GM12878 (cell line): ENCODE results near the gene GALNT6. TPM values are rescaled to one million over a fixed set of nuclear protein-coding genes. Genes with fewer than 3 reads are reported as not detected.

Source experiments
- ATF7 ChIP-seq: fragments of 450-650 bp; IDR thresholded peaks from 2 replicates; pipeline ENCODE4 v1.6.1; 2016; ENCODE audit warnings: low read depth, mild to moderate bottlenecking
- BHLHE40 ChIP-seq, 2 experiments: fragments of 450-650 bp in 1 of 2; IDR thresholded peaks; 2 replicates each; pipeline ENCODE4 v1.6.1; 2011 to 2017; ENCODE audit warnings: low read depth in 2 of 2, borderline replicate concordance in 1 of 2, improper control_type of control experiment in 1 of 2, low read length in 1 of 2, mild to moderate bottlenecking in 1 of 2
- CBX3 ChIP-seq: fragments of 200-600 bp; sonication (generic); IDR thresholded peaks from 2 replicates; pipeline ENCODE4 v1.6.1; 2016; ENCODE audit warnings: low read depth, borderline replicate concordance
- CEBPB ChIP-seq, 2 experiments: fragments of 150-350 bp in 1 of 2; IDR thresholded peaks; 2 replicates each; pipeline ENCODE4 v1.6.1; 2012 to 2014; ENCODE audit warnings: low read depth in 2 of 2, low read length in 2 of 2, borderline replicate concordance in 1 of 2, inconsistent platforms in 1 of 2
- CEBPZ ChIP-seq: fragments of 150-350 bp; IDR thresholded peaks from 2 replicates; pipeline ENCODE4 v1.6.1; 2016; ENCODE audit warnings: low read depth, low read length
- CREB1 ChIP-seq: IDR thresholded peaks from 2 replicates; pipeline ENCODE4 v1.6.1; 2012; ENCODE audit warnings: low read depth, mild to moderate bottlenecking, inconsistent platforms
- FOS ChIP-seq: IDR thresholded peaks from 3 replicates; pipeline ENCODE4 v1.6.1; 2011; ENCODE audit warnings: borderline replicate concordance; ENCODE audit not compliant: insufficient read length; ENCODE audit errors: extremely low read depth
- GABPA ChIP-seq: IDR thresholded peaks from 2 replicates; pipeline ENCODE4 v1.6.1; 2014; ENCODE audit warnings: antibody characterized with exemption, low read depth, mild to moderate bottlenecking, inconsistent platforms
- HDGF ChIP-seq: fragments of 450-650 bp; IDR thresholded peaks from 2 replicates; pipeline ENCODE4 v1.6.1; 2016; ENCODE audit warnings: antibody characterized with exemption
- IKZF1 ChIP-seq: fragments of 450-650 bp; conservative IDR thresholded peaks from 2 replicates; pipeline ENCODE4 v1.6.1; 2017; ENCODE audit warnings: antibody characterized with exemption, mild to moderate bottlenecking
- KDM1A ChIP-seq: fragments of 200-600 bp; sonication (generic); IDR thresholded peaks from 2 replicates; pipeline ENCODE4 v1.6.1; 2016; ENCODE audit warnings: borderline replicate concordance
- MXI1 ChIP-seq: fragments of 150-350 bp; IDR thresholded peaks from 2 replicates; pipeline ENCODE4 v1.6.1; 2011; ENCODE audit warnings: low read depth, mild to moderate bottlenecking, inconsistent platforms, low read length, improper control_type of control experiment
- NR2C2 ChIP-seq: IDR thresholded peaks from 2 replicates; pipeline ENCODE4 v1.6.1; 2011; ENCODE audit warnings: borderline replicate concordance, low read depth; ENCODE audit not compliant: control insufficient read depth, insufficient read length
- NR2F1 ChIP-seq: fragments of 450-650 bp; conservative IDR thresholded peaks from 2 replicates; pipeline ENCODE4 v1.6.1; 2017; ENCODE audit warnings: mild to moderate bottlenecking
- POLR2A ChIP-seq: IDR thresholded peaks from 2 replicates; pipeline ENCODE4 v1.6.1; 2011; ENCODE audit warnings: low read depth, mild to moderate bottlenecking, low read length
- POU2F2 ChIP-seq: IDR thresholded peaks from 3 replicates; pipeline ENCODE4 v1.6.1; 2011; ENCODE audit warnings: low read depth, mild to moderate bottlenecking, low read length, borderline replicate concordance
- RUNX3 ChIP-seq: IDR thresholded peaks from 2 replicates; pipeline ENCODE4 v1.6.1; 2012; ENCODE audit warnings: low read length, inconsistent platforms
- SREBF2 ChIP-seq: IDR thresholded peaks from 2 replicates; pipeline ENCODE4 v1.6.1; 2012; ENCODE audit warnings: mild to moderate bottlenecking, low read length
- SUPT20H ChIP-seq: IDR thresholded peaks from 2 replicates; pipeline ENCODE4 v1.6.1; 2011; ENCODE audit warnings: low read depth, mild to moderate bottlenecking, low read length, moderate library complexity, borderline replicate concordance; ENCODE audit not compliant: control insufficient read depth
- TBL1XR1 ChIP-seq: IDR thresholded peaks from 2 replicates; pipeline ENCODE4 v1.6.1; 2012; ENCODE audit warnings: low read depth, low read length, improper control_type of control experiment
- ZBED1 ChIP-seq: IDR thresholded peaks from 2 replicates; pipeline ENCODE4 v1.6.1; 2016; ENCODE audit warnings: borderline replicate concordance
- polyA plus RNA-seq, 11 experiments: library from polyadenylated mRNA; depleted of rRNA in 4 of 11; unstranded in 6 of 11; stranded (reverse) in 5 of 11; fragments of >200 nt; fragmentation: Nextera tagmentation in 4 of 11; fragmentation: Illumina TruSeq in 1 of 11; extraction: Ambion mirVana in 4 of 11; extraction: Trizol in 1 of 11; gene quantifications; 1 replicate in 1 of 11; 2 replicates in 10 of 11; pipeline versions ENCODE4 v1.2.1 to v1.2.3, GENCODE V29; 2011 to 2016; ENCODE audit warnings: inconsistent platforms in 2 of 11, missing spikeins in 2 of 11, low read depth in 1 of 11
- total RNA-seq, 4 experiments: library from RNA; depleted of rRNA in 3 of 4; stranded (reverse); fragments of >200 nt in 3 of 4; fragmentation: Illumina TruSeq in 1 of 4; extraction: Trizol in 1 of 4; gene quantifications; 2 replicates each; pipeline versions ENCODE4 v1.2.1 to v1.2.3, GENCODE V29; 2013 to 2021
- TF ChIP-seq, protein P1 (sequence below): fragments of 450-650 bp; IDR thresholded peaks from 2 replicates; pipeline ENCODE4 v1.6.1; 2018; ENCODE audit warnings: borderline replicate concordance, mild to moderate bottlenecking; ENCODE audit not compliant: partially characterized antibody

GALNT6 gene
- total and polyA plus RNA-seq, 10 of the 15 experiments (the other 5 are each of a cell fraction or from before 2014, with no cell fraction given) = 6.6 to 40.4 (median 23.7) TPM

DNA sequence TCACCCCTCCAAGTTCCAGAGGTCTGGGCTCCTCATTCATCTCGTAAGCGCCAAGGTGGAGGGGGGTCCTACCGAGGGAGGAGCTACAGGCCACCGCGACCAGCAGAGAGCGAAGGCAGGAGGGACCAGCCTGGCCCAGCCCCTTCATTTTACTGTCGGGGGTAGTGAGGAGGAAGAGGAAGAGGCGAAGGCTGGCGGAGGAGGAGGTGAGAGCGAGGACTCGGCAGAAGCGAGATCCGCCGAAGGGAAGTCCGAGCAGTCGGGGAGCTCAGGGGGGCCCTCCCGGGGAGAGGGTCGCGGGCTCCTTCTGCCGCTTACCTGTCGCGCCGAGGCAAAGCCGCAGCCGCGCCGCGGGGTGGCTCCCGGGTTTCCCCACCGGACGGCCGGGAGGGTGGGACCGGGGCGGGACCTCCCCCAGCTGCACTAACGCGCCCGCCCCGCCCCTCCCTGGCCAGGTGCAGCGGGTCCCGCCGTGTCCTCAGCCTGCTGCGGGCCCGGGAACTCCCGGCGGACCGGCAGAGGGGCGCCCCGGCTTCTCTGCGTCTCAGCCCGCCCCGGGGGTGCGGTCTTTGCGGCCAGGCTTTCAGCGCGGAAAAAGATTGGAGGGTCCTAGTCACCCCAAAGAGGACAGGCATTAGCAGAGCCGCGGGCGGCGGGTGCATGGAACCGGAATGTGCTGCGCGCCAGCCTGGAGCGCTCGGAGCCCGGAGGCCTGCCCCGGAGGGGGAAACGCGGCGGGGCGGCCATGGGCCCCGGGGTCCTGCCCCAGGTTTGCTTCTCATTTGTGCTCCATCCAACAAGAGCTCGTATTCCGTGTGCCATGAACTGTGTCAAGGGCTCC is at the start of gene GALNT6 (continued):
- no peak for TF ChIP-seq GABPA
- TF ChIP-seq ZBED1 = no peak; the same call in 1 of the 2 replicates
- no peak for TF ChIP-seq FOS
- TF ChIP-seq MXI1 = peak; percentile 37
- no peak for TF ChIP-seq SUPT20H
- TF ChIP-seq ATF7 = no peak
- TF ChIP-seq KDM1A = no peak
- no peak for TF ChIP-seq CREB1
- TF ChIP-seq IKZF1 = peak; percentile 79
- TF ChIP-seq SREBF2 = no peak
- no peak for TF ChIP-seq TBL1XR1
- 0 out of 3 replicates have a peak, but pooled peaks have one; percentile 8 for TF ChIP-seq POU2F2
- TF ChIP-seq RUNX3 = peak; percentile 40
- TF ChIP-seq POLR2A = peak; percentile 85
- no peak for TF ChIP-seq CBX3
- TF ChIP-seq, protein P1, sequence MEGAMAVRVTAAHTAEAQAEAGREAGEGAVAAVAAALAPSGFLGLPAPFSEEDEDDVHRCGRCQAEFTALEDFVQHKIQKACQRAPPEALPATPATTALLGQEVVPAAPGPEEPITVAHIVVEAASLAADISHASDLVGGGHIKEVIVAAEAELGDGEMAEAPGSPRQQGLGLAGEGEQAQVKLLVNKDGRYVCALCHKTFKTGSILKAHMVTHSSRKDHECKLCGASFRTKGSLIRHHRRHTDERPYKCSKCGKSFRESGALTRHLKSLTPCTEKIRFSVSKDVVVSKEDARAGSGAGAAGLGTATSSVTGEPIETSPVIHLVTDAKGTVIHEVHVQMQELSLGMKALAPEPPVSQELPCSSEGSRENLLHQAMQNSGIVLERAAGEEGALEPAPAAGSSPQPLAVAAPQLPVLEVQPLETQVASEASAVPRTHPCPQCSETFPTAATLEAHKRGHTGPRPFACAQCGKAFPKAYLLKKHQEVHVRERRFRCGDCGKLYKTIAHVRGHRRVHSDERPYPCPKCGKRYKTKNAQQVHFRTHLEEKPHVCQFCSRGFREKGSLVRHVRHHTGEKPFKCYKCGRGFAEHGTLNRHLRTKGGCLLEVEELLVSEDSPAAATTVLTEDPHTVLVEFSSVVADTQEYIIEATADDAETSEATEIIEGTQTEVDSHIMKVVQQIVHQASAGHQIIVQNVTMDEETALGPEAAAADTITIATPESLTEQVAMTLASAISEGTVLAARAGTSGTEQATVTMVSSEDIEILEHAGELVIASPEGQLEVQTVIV = no peak
- no peak for TF ChIP-seq NR2C2
- TF ChIP-seq CEBPZ = no peak
- TF ChIP-seq CEBPB (IDR thresholded peaks at IDR 0.05; ENCODE audit: borderline replicate concordance in 1 of 2, low read depth in 2 of 2, low read length in 2 of 2) = no peak
- 0 out of 2 replicates have a peak, but pooled peaks have one; percentile 25 for TF ChIP-seq NR2F1
- peak; percentile 53; the same call in 1 of the 2 replicates for TF ChIP-seq HDGF
- TF ChIP-seq BHLHE40 (IDR thresholded peaks at IDR 0.05; ENCODE audit: borderline replicate concordance in 1 of 2, low read depth in 2 of 2, low read length in 1 of 2) = peak in 1 of 2 experiments; percentile 43; a peak in 1 of 4 replicates
